Stimulated activated CD4-positive, alpha-beta T cell treated with anti-CD3 and anti-CD28 coated beads, TNF-alpha, amount 100 ng/mL, for 1 hour (primary cell): ENCODE results near the gene DDX3X.
A peak's percentile ranks its signal among the peaks of the same experiment; 100 is the strongest.
"Not testable (repeated sequence)": the region's sequence is repeated elsewhere in the genome, so short reads cannot be mapped to it uniquely, and the experiment has no call there.

Experiments used
- DNase-seq, 3 donors: peaks; one replicate each; pipeline ENCODE4 v3.0.0-alpha.2; 2020; ENCODE audit warnings: low read depth in 3 of 3, low spot score in 1 of 3

DDX3X gene

DNA sequence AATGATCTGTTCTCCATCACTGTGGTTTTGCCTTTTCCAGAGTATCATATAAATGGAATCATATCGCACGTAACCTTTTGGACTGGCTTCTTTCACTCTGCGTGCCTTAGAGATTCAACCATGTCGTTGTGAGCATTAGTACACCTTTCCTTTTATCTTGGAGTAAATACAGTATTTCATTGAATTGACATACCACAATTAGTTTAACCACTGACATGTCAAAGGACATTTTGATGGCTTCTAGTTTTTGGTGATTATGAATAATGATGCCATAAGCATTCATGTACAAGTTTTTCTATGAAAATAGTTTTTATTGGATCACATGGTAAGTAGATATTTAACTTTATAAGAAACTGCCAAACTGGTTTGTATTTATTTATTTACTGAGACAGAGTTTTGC is 35.2 kb downstream of the DDX3X start:
- DNase-seq = no peak

DNA sequence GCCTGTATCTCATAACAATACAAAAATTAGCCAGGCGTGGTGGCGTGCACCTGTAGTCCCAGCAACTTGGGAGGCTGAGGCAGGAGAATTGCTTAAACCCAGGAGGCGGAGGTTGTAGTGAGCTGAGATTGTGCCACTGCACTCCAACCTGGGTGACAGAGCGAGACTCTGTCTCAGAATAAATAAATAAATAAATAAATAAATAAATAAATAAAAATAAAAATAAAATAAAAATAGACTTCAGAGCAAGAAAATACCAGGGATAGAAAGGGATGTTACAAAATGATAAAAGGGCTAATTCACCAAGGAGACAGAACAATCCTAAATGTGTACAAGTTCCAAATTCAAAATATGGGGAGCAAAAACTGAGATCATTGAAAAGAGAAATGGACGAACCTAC is 37.6 kb downstream of the DDX3X start:
- not testable (repeated sequence) for DNase-seq

DNA sequence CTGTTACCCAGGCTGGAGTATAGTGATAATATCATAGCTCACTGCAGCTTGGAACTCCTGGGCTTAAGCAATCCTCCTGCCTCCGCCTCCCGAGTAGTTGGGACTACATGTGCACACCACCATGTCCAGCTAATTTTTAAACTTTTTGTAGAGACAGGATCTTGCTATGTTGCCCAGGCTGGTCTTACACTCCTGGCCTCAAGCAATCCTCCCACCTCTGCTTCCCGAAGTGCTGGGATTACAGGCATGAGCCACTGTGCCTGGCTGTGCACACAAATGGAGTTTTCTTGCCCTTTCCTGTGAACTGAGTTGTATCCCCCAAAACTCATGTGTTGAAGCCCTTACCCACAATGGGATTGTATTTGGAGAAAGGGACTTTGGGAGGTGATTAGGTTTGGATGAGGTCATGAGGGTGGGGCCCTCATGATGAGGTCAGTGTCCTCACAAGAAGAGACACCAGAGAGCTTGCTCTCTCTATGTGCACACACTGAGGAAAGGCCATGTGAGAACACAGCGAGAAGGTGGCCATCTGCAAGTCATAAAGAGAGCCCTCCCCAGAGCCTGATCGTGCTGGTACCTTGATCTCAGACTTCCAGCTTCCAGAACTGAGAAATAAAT is 40.1 kb downstream of the DDX3X start:
- no peak for DNase-seq

DNA sequence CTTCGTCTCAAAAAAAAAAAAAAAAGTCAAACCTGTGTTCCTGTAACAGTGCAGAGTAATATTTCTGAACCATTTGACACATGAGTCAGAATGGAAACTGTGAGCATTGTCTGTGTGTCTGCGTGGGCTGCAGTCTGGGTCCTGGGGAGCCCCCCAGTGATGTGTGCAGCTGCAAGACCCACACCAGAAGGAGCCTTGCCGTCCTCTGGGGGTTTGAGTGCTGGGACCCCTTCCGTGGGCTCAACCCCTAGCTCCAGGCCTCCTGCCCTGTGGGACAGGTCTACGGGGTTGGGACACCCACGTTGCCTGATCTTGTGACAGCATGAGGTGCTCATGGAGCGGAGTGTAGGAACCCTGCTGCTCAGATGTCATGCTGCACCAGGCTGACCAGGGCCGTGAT is 43.7 kb downstream of the DDX3X start:
- DNase-seq = no peak

DNA sequence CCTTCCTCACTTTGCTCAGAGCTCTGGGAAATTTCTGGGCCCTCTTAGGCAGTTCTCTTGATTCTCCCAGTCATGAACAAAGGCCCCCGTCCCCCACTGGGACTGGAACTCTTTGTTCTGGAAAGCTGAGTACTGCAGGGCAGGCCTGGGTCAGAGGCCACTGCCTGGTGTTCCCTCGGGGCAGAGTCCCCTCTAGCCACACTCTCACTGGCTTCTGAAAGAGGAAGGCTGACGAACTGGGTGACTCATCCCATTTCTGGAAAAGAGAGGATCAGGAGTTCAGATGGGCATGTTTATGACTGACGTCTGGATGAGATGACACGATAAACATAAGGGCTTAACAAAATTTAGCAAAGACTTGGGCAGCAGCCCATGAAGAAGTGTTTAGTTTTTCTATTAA is 47.7 kb downstream of the DDX3X start:
- DNase-seq = no peak

DNA sequence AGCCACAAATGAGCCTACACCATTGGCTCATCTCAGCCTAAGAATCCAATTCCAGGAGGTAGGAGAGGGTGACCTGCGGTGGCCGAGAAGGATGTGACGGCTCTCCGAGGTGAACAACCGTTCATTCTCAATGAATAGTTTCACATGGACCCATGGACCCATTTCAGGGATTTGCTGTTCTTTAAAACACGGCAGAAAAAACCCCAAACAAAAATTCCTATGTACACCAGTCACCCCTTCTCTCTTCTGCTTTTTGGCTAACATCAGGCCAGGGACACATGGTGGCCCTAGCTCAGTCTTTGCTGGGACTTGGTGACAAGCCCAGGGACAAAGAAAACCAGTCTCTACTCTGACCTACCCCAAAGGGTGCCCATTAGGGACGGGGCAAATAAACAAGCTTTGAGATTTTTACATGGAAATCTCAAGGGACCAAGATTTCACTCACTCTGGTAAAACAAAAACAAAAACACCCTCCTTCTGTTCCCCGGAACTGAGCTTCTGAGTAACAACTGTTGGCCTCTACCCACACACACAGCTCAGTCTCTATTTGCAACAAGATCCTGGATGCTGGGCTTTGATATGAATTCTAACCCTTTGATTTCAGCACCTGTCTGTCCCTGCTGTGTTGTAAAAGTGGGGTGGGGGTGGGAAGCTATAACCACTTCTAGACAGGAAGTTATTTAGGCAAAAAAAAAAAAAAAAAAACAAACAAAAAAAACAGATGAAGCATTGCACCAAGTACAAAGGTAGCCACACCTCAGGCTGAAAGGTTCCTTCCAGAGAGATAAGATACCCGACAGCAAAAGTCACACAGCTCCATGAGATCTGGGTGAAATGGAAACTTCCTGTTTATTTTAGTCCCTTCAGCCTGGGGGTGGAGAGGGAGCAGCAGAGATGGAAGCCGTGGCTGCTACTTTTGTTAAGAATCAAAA is 49.0 kb downstream of the DDX3X start:
- no peak for DNase-seq

DNA sequence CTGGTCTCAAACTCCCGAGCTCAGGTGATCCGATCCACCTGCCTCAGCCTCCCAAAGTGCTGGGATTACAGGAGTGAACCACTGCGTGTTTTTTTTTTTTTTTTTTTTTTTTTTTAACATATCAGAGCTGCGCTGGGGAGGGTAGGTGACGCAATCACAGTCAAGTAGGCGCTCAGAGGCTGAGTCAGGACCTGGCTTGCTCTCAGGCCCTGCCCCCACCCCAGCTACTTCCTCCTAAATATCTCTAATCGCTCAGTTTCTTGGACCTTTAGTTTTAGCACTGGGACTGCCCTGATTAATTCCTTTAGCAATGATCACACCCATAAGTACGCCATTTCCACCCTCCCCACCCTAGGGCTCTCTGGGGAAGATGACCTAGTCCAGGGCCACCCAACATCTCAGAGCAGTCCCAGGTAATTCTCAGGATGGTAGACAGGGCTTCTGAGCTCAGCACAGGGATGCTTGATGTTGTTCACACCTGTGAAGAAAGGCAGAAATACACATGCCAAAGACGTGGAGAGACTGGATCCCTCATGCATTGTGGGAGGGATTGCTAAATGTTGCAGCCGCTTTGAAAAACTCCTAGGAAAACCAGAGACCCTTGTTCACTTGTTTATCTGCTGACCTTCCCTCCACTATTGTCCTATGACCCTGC is 50.2 kb downstream of the DDX3X start:
- DNase-seq = peak in 2 of 3 donors; percentile 20 to 27

DNA sequence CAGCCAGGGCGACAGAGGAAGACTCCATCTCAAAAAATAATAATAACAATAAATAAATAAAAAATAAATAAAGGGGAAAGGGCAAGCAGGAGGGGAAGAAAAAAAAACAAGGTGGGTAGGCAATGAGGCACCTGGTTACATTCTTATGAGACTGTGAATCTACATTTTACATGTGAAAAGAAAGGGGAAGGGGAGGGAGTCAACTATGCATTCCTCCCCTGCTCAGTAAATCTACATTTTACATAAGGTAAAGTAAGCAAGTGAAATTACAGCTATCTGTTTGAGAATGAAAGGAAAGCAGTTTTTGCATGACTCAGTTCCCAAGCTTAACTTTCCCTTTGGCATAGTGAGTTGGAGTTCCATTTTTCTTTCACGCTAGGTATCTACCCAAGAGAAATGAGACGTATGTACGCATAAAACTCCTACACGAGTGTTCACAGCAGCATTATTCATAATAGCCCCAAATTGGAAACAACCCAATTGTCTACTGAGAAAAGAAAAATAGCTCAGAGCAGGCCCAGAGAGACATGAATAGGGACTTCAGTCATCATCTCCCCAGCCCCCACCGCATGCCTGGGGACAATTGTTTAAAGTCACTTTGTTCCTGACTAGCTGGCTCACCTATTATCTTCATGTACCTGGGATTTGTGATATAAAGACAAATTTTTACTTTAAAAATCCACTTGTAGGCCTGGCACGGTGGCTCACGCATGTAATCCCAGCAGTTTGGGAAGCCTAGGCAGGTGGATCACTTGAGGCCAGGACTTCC is 52.4 kb downstream of the DDX3X start:
- no peak for DNase-seq

DNA sequence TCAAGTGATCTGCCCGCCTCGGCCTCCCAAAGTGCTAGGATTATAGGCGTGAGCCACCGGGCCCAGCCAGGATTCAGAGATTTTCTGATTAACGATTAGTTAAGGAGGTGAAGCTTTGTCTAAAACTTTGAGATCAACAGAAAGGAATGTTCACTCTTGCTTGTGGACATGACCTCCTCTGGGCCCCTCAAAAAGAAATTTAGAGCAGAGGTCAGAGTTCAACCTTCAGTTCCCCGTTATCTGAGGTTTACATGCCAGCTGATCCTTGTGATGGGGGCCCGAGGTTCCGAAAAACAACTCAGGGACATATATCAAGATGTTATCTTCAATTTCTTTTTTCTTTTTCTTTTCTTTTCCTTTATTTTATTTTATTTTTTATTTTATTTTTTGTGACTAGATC is 54.6 kb downstream of the DDX3X start:
- DNase-seq = no peak

DNA sequence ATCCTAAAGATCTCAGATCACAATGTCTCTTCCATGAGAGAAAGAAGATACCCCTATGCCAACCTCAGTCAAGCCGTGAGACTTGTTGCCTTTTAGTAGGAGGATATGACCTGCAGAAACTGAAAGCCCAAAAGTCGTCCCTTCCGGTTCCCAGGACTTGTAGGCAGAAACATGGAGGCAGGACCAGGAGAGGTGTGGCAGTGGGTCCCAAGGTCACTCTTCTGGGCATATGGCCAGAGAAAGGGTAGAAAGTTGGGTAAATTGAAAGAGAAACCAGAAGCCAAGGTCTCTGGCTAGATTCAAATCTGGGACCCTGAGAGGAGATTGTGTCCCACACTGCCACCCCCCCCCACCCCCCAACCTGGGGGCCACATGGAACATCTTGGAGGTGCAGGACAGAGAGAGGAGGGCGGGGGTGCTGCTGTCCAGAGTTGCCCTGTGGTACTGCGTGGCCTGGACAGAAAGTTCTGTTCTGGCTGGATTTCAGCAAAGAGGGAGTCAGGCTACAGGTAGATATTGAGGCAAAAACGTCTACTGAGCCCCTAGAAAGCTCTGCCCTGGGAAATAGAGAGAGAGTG is 55.4 kb downstream of the DDX3X start:
- no peak for DNase-seq

DNA sequence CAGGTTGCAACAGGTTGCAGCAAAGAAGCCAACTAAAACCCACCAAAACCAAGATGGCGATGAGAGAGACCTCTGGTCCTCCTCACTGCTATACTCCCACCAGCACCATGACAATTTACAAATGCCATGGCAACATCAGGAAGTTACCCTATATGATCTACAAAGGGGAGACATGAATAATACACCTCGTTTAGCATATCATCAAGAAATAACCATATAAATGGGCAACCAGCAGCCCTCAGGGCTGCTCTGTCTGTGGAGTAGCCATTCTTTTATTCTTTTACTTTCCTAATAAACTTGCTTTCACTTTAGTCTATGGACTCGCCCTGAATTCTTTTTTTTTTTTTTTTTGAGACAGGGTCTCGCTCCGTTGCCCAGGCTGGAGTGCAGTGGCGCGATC is 56.6 kb downstream of the DDX3X start:
- not testable (repeated sequence) for DNase-seq

DNA sequence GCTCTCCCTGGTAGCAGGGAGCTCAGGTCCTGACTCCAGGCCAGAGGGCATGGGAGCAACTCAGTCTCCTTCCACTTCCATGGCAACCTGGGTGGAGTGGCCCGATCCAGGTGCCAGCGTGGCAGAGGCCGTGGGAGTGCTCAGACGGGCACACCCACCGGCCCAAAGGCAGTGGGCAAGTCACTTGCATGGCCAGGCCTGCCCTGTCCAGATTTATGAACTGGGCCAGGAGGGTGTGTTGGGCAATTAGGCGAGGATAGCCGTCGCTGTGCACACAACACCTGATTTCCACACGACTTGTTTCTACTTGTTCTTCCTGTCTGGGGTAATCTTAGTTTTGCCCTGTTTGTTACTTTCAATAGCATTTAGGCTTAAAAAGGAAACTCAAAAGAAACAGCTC is 57.6 kb downstream of the DDX3X start:
- DNase-seq = no peak

DNA sequence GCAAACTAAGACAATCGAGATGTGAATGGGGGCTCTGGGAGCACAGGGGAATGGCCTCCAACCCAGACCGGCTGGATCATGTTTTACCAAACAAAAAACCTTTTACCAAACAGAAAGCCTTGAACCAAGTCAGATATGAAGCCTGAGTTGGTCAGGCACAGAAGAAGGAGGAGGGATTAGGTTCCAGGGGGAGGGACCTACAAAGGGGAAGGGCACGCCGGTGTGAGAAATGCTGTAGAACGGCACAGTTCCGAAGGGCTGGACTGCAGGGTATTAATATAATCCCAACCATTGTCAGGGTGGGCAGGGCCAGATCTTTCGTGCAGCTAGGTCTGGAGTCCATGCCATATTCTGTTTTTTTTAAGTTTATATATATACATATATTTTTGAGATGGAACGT is 60.3 kb downstream of the DDX3X start:
- DNase-seq = no peak

DNA sequence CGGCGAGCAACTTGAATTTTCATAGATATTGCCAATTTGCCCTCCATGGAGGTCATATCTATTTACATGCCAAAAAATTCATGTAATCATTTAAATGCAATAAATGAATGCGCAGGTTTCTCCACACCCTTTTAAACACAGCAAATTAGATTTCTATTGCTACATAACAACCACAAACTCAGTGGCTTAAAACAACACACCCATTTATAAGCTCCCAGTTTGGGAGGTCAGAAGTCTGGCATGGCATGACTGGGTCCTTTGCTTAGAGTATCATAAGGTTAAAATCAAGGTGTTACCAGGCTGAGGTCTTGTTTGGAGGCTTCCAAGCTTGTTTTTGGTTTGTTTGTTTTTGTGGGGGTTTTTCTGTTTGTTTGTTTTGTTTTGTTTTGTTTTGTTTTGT is 63.3 kb downstream of the DDX3X start:
- no peak for DNase-seq

DNA sequence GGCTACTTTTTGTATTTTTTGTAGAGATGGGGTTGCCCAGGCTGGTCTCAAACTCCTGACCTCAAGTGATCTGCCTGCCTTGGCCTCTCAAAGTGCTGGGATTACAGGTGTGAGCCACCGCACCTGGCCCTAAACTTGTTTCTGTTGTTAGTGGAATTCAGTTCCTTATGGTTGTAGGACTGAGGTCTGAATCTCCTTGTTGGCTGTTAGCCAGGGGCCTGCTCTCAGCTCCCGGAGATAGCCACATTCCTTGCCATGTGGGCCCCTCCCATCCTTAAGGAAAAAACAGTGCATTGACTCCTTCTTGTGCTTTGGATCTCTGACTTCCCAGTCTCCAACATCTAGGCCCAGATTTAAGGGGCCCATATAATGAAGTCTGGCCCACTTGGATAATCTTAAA is 63.8 kb downstream of the DDX3X start:
- DNase-seq = no peak

DNA sequence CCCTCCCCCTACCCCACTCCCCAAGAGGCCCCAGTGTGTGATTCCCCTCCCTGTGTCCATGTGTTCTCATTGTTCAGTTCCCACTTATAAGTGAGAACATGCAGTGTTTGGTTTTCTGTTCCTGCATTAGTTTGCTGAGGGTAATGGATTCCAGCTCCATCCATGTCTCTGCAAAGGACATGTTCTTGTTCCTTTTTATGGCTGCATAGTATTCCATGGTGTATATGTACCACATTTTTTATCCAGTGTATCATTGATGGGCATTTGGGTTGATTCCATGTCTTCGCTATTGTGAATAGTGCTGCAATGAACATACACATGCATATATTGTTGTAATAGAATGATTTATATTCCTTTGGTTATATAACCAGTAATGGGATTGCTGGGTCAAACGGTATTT is 68.6 kb downstream of the DDX3X start:
- DNase-seq = not testable (repeated sequence)

DNA sequence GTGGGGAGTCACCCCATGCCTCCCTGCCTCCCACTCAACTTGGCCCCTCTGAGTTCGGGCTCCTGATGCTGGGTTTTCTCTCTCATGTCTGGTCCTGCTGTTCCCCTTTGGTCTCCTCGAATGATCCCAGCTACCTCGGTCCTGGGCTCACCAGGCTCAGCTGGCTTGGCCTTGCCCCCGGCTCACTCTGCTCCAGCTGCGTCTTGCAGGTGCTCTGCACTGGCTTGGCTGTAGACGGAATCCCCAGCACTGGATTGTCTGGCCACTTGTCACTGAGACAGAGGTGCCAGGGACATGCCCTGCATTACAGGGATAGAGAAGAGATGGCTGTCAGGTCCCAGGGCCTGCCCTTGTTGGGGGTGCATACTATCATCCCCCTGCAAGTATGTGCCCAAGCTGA is 71.6 kb downstream of the DDX3X start:
- no peak for DNase-seq

DNA sequence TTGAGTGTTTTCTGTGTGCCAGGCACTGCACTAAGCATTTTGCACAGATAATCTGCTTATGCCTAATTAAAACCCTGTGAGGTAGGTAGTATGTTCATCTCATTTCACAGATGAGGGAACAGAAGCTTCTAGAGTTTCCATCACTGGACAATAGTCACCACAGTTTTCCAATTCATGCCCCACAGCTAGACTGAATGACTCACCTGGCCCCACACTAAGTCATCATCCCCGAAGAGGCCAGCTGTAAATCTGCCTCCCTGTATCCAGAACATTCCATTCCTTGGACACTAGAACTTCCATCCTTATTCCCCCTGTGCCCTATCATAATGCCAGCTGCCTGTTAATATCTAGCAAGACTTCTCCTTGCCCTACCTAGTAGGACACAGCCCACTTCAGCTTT is 72.2 kb downstream of the DDX3X start:
- DNase-seq = no peak

DNA sequence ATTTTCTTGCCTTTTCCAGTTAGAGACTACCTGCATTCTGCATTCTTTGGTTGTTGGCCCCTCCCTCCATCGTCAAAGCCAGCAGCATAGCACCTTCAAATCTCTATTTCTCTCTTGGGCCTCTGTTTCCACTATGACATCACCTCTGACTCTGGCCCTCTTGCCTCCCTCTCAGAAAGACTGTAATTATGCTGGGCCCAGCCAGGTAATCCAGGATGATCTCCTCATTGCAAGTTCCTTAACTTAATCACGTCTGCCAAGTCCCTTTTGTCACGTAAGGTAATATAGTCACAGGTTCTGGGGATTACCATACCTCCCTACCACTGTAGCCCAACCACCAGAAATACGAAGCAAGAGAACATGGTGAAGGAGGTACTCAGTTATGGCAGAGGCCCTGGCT is 73.9 kb downstream of the DDX3X start:
- no peak for DNase-seq

DNA sequence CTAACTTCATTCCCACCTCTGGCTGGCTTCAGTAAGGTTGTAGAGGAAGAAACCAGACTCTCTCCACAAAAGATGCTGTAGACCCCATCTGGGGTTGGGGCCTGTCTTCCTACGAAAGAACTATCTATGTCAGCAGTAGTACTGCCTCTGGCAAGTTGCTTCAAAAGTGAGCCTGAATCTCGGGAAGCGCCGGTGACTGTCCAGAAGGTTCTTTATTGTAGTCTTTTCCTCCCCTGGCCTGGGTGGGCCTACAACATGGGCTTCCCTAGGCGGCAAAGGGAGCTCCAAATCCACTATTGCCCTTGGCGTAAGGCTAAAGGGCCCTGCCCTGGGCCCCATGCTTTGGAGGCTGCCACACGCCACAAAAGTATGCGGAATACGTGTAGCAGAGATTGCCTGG is 74.6 kb downstream of the DDX3X start:
- no peak for DNase-seq

DNA sequence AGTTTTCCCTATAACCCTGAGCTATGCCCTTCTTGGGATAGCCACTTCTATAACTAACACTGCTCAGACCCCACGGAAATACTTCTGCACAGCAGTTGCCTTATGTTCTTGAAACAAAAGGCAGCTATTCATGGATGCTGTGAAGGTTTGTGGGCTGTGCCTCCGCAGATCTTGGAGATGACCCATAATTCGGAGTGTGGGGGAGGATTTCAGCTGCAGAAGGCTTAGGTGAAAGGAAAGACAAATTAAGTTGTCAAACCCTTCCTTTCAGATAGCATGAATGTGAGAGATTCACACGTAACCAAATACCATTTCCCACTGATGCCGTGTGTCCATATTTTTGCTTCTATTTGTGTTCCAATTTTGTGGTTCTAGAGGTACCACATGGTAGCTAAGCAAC is 75.0 kb downstream of the DDX3X start:
- DNase-seq = no peak
